ENCODE data around the gene FN3K.
"Not testable (repeated sequence)": the region's sequence is repeated elsewhere in the genome, so short reads cannot be mapped to it uniquely, and the experiment has no call there.

Gene FN3K

GRCh38 chr17:82780971-82781893, 45.8 kb downstream of the FN3K start:
- no peak for TF ChIP-seq ZFX (IDR thresholded peaks at IDR 0.05)
- TF ChIP-seq, protein P1, sequence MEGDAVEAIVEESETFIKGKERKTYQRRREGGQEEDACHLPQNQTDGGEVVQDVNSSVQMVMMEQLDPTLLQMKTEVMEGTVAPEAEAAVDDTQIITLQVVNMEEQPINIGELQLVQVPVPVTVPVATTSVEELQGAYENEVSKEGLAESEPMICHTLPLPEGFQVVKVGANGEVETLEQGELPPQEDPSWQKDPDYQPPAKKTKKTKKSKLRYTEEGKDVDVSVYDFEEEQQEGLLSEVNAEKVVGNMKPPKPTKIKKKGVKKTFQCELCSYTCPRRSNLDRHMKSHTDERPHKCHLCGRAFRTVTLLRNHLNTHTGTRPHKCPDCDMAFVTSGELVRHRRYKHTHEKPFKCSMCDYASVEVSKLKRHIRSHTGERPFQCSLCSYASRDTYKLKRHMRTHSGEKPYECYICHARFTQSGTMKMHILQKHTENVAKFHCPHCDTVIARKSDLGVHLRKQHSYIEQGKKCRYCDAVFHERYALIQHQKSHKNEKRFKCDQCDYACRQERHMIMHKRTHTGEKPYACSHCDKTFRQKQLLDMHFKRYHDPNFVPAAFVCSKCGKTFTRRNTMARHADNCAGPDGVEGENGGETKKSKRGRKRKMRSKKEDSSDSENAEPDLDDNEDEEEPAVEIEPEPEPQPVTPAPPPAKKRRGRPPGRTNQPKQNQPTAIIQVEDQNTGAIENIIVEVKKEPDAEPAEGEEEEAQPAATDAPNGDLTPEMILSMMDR (conservative IDR thresholded peaks at IDR 0.05): 0 out of 2 replicates have a peak, but pooled peaks have one; percentile 70
- no peak overlapping the region for H3K27ac ChIP-seq

- H3K27ac ChIP-seq: peak overlapping the region; percentile 24
- no peak for TF ChIP-seq ZFX (IDR thresholded peaks at IDR 0.05)
- TF ChIP-seq, protein P1 (conservative IDR thresholded peaks at IDR 0.05): peak; percentile 99
These were observed 46.5 kb downstream of the FN3K start for GRCh38 chr17:82781894-82782274.

DNA sequence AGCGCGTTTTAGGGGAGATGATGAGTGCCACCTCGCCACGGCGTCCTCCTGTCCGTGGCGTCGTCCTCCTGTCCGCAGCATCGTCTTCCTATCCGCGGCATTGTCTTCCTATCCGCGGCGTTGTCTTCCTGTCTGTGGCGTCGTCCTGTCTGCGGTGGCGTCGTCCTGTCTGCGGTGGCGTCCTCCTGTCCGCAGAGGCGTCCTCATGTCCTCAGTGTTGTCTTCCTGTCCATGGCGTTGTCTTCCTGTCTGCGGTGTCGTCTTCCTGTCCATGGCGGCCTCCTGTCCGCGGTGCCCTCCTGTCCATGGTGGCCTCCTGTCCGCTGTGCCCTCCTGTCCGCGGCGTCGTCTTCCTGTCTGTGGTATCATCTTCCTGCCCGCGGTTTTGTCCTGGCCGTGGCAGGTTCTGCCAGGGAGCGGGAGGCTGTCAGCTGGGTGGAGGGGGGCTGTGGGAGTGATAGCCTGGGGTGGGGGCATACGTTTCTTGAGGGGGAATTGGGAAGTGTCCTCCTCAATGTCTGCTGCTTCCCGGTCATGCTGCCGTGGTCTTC, 47.3 kb downstream of the FN3K start:
- no peak overlapping the region; the same call in 1 of the 2 replicates for H3K27ac ChIP-seq
- TF ChIP-seq, protein P1 (conservative IDR thresholded peaks at IDR 0.05): no peak
- no peak for TF ChIP-seq ZFX (IDR thresholded peaks at IDR 0.05)

DNA sequence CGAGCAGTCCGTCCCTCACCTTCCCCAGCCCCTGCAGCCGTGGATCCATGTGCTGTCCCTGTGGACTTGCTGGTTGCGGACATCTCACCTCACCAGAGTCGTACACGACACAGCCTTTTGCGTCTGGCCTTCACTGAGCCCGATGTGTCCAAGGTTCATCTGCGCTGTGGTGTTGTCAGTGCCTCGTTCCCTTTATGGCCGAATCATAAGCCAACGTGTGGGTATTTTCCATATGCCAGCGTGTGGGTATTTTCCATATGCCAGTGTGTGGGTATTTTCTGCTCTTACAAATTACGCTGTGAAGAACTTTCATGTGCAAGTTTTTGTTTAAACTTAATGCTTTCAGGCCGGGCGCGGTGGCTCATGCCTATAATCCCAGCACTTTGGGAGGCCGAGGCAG, 48.1 kb downstream of the FN3K start:
- H3K27ac ChIP-seq: no peak overlapping the region
- no peak for TF ChIP-seq ZFX (IDR thresholded peaks at IDR 0.05)
- TF ChIP-seq, protein P1 (conservative IDR thresholded peaks at IDR 0.05): no peak

DNA sequence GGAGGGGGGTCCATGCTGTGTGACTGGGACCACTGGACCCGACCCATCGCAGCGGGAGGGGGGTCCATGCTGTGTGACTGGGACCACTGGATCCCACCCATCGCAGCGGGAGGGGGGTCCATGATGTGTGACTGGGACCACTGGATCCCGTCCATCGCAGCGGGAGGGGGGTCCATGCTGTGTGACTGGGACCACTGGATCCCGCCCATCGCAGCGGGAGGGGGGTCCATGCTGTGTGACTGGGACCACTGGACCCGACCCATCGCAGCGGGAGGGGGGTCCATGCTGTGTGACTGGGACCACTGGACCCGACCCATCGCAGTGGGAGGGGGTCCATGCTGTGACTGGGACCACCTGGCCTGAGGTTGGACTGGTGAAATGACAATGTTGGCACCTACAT, 50.2 kb downstream of the FN3K start:
- not testable (repeated sequence) for H3K27ac ChIP-seq

DNA sequence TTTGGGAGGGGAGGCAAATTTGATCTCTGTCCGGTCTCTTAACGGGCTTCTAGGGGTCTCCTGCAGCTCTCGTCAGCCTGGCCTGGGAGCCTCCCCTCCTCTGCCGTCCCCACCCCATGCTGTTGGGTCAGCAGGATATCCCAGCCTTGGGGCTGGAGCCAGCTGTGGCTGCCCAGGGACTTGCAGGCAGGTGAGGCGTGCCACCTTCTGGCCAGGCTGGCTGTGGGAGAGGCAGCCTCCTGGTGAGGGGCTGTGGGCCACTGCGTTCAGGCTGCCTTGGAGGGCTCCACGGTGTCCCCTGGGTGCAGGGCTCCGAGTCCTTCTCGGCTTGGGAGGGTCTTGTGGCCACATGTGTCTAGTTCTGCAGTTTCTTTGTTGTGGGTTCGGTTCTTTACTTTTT, 51.0 kb downstream of the FN3K start:
- H3K27ac ChIP-seq: no peak overlapping the region
- TF ChIP-seq ZFX (IDR thresholded peaks at IDR 0.05): no peak
- TF ChIP-seq, protein P1 (conservative IDR thresholded peaks at IDR 0.05): no peak

DNA sequence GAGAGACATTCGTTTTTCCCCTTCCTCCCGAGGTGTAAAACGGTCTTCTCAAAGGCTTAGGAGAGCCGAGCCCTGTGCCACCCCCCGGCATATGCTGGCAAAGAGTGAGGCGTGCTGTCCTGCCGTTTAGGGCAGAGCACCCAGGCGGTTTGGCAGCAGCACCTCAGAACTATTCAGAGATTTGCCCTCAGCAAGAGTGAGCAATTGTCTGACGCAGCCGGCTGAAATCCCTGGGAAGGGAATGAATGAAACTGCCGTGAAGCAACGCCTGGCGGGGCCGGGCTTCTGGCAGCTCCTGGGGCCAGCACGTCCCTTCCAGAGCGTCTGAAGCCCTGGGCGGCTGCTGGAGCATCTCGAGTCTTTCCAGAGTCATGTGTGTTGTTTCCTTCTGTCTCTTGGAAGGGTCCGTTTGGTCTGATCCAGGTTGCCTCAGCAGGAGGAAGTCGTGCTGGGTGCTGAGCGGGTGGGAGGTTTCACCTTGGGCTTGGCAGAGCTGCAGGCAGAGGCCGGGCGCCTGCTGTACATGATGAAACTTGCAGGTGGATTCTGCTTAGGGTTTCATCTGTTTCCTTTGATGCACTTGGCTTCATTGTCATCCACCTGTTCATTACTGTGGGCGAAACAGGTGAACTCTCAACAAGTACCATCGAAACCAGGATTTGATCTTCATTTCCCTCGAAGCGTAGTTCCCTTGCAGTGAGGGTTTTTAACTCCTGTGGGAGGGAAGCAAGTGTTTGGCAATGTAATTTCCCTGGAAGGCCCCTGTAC, 51.9 kb downstream of the FN3K start:
- TF ChIP-seq, protein P1 (conservative IDR thresholded peaks at IDR 0.05): no peak
- no peak for TF ChIP-seq ZFX (IDR thresholded peaks at IDR 0.05)
- no peak overlapping the region for H3K27ac ChIP-seq

All from C4-2B (cell line).